DMS79 treated with DMSO at 0.1 percent for 48 hours (cell line): ENCODE results near the gene PIGZ.
"Not testable (repeated sequence)": the region's sequence is repeated elsewhere in the genome, so short reads cannot be mapped to it uniquely, and the experiment has no call there.

ENCODE experiments used
- DNase-seq: peaks from one replicate; lab custom pipeline; 2025; lab: John Stamatoyannopoulos, UW

The PIGZ gene

DNA sequence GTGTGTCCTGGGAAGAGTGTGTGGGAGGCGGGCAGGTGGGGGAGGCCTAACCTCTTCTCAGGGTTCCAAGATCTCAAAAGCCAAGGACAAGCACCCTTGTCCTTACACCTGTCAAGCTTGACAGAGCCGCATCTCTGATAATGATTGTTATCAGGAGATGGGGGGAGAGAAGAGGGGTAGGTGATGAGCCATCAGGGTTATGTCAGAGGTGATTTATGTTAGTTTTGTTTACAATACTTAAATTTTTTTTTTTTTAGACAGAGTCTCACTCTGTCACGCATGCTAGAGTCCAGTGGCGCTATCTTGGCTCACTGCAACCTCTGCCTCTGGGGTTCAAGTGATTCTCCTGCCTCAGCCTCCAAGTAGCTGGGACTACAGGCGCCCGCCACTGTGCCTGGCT is 18.9 kb downstream of the PIGZ start:
- DNase-seq = no peak

DNA sequence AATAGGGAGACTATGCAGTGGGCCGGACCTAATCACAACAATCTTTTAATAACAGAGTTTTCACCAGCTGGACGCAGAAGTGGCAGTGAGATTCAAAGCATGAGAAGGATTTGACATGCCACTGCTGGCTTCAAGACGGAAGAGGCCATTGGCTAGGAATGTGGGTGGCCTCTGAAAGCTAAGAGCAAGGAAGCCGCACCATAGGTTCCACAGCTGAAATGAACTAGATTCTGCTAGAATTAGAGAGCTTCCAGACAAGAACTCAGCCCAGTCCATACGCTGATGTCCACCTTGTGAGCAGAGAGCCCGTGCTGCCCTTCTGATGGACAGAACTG is 19.4 kb downstream of the PIGZ start:
- DNase-seq = no peak

DNA sequence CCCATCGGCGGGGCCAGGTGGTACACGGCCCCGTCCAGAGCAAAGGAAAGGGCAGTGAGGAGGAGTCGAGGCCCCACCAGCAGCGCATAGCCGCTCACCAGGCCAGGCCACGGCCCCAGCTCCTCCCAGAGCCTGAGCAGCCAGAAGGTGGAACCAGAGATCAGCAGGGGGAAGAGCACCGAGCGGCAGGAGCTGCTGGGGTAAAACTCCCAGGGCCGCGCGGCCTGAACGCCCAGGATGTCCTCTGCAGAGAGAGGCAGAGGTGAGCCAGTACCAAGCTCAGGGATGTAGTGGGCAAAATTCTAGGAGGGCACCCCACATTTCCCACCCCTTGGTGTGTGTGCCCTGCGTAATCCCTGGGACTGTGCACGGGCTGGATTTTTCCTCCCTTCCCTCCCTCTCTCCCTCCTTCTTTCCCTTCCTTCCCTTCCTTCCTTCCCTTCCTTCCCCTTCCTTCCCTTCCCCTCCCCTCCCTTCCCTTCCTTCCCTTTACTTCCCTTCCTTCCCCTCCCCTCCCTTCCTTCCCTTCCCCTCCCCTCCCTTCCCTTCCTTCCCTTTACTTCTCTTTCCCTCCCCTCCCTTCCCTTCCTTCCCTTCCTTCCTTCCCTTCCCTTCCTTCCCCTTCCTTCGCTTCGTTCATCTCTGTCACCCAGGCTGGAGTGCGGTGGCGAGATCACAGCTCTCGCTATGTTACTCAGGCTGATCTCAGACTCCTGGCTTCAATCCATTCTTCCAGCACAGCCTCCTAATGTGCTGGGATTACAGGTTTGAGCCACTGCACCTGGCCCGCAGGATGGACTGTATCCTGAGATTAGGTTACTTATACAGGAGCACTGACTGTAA is 20.0 kb downstream of the PIGZ start:
- no peak for DNase-seq

DNA sequence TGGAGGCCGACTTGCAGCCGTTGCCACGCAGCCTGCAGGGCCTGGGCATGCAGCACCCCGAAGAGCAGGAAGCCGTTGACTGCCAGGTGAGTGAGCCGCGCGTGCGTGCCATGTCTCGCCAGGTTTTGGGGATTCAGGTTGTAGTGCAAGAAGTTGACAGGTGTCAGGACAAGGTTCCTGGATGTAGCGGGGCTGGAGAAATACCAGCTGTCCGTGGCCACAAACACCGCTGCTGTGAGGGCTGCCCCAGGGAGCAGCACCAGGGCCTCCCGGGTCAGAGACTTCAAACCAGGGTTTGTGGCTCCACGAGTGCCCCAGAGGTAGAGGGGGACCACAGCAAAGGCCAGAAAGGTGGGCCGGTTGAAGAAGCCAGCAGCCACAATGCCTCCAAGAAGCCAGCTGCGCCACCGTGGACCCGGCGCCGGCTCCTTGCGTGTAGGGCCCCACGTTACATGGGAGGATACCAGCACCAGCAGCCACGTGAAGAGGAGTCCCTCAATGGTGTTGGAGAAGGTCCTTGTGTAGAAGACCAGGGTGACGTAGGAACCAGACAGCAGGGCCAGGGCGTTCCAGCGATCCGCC is 20.7 kb downstream of the PIGZ start:
- DNase-seq = no peak

DNA sequence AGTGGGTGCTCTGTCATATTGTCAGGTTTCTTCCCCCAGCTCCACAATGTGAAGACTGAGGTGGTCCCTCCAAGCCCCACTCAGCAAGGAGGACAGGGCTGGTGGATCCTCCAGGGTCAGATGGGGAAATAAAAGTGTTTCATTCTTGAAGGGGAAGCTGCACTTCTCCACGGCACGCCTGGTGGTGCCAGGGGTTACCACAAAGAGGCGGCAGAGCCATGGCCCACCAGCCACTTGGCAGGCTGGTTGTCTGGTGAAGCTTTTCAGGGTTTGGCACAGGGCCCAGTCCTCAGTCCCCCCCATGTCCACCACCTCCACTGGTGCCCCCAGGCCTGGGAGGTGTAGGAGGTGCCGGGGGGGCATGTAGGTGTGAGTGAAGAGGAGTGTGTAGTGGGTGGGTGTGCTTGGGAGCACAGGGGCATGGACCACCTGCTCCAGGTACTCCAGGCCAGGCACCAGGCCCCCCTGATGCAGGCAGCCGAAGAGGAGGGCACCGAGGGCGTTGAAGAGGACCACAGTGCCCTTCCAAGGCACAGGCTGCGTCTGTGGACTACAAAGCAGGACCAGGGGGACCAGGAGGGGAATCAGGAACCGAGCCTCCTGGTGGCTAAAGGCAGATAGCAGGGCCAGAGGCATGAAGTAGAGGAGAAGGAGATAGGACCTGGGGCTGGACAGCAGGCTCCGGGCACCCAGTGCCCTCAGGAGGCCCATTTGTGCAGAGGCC is 21.3 kb downstream of the PIGZ start:
- DNase-seq = no peak

DNA sequence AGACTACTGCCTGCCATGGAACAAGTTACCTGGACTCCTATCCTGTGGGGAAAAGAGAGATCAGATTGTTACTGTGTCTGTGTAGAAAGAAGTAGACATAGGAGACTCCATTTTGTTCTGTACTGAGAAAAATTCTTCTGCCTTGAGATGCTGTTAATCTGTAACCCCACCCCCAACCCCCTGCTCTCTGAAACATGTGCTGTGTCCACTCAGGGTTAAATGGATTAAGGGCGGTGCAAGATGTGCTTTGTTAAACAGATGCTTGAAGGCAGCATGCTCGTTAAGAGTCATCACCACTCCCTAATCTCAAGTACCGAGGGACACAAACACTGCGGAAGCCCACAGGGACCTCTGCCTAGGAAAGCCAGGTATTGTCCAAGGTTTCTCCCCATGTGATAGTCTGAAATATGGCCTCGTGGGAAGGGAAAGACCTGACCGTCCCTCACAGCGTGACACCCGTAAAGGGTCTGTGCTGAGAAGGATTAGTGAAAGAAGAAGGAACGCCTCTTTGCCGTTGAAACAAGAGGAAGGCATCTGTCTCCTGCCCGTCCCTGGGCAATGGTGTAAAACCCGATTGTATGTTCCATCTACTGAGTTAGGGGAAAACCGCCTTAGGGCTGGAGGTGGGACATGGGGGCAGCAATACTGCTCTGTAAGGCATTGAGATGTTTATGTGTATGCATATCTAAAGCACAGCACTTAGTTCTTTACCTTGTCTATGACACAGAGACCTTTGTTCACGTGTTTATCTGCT is 24.4 kb downstream of the PIGZ start:
- not testable (repeated sequence) for DNase-seq

DNA sequence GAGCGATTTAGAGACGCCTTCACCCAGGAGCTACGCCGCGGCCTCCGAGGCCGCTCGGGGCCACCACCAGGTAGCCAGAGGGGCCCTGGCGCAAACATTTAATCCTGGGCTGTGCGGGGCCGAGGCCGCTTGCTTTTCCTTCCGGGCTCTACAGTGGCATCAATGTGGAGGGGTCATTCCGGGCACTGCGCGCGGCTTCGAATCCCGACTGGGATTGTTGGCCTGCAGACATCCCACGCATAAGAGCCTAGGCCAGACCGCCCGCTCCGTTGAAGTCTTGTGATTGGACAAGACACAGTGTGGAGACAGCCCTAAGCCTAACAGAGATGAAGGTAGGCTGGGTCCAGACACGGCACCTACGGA is 25.7 kb downstream of the PIGZ start:
- DNase-seq = no peak

DNA sequence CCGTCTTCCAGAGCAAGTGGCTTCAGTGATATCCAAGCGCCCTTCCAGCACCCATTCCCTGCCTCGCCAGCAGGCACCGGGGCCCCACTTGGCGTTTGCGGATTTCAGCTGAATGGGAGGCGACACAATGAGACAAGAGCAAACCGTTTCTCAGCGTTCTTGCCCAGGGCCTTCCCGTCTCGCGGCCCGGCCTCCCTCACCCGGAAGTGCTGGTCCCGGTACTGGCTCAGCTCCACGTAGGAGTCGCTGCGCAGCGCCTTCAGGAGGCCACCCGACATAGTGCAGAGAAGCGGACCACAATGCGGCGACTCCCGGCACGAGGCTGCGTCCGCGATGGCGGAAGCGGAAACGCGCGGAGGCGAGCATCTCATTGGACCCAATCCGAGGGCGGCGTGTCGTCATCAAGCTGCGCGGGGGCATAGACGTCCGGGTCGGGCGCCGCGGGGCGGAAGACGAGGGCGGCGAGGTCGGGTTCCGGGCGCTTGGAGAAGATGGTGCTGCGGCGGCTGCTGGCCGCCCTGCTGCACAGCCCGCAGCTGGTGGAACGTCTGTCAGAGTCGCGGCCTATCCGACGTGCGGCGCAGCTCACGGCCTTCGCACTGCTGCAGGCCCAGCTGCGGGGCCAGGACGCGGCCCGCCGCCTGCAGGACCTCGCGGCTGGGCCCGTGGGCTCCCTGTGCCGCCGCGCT is 26.3 kb downstream of the PIGZ start, which contains the start of gene NCBP2:
TSS of gene NCBP2 (minus strand) at position 303 of the 689 bp plus-strand sequence. CDS start at position 278, 25 bp downstream.
- peak; percentile 99 for DNase-seq

DNA sequence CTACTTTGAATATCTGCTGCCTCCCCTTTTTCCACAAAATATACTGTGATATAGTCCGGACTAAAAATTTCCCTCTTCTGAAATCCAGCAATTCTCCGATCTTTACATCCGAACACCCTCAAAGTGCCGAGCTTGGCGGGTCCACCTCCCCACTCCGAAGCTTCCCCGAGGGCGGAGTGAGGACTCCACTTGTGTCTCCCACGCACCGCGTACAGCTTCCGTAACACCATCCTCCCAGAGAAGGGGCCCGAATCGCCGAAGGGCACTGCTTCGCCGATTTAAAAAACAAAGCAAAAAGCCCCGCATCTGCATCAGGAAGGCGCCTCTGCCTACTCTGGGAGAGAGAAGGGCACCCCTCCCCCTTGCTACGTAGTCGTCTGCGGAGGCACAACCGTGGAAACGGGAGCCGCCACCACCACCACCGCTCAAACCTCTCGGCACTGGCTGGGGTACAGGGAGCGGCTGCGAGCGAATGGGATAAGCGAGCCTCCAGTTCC is 26.9 kb downstream of the PIGZ start:
- DNase-seq = peak; percentile 72

DNA sequence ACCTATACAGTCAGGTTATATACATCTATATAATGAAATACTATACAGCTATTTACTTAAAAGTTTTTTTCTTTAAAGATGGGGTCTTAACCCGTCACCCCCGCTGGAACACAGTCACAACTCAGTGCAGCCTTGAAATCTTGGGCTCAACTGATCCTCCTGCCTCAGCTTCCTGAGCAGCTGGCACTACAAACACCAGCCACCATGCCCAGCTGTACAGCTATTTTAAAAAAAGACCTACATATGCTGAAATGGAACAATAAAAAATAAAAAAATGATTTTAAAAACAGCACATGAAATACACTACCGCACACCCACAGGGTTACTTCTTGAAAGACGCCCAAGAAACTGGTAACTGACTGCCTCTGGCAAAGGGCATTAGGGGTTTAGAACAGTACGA is 30.1 kb downstream of the PIGZ start:
- no peak for DNase-seq

DNA sequence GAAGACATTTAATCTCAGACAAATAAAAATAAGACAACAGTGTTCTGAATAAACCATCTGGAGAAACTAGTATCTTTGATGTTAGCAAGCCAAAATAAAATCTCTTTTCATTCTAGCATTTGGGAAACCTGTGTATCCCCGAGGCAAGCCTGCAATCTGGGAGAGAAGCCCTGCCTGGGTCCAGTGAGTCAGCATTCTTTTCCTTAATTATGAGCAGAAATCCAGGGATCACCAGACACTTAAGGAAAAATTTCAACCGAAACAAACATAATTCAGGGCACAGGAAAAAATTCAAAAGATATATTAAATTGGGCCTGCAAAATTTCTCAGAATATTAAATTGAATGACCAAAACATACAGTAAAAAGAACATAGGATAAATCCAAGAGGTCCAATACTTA is 30.5 kb downstream of the PIGZ start:
- DNase-seq = no peak

DNA sequence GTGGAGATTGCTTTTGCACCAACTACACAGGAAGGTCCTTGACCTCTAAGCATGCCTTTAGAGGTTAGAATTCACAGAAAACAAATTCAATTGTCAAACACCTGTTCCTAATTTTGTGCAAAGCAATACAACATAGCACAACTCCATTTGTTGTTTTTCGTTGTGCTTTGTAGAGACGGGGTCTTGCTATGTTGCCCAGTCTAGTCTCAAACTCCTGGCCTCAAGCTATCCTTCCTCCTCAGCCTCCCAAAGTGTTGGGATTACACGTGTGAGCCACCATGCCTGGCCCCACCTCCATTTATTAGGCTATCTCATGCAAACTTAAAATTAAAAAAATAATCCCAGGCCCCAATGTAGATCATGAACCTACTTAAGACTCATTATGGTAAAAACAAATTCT is 32.3 kb downstream of the PIGZ start:
- no peak for DNase-seq

DNA sequence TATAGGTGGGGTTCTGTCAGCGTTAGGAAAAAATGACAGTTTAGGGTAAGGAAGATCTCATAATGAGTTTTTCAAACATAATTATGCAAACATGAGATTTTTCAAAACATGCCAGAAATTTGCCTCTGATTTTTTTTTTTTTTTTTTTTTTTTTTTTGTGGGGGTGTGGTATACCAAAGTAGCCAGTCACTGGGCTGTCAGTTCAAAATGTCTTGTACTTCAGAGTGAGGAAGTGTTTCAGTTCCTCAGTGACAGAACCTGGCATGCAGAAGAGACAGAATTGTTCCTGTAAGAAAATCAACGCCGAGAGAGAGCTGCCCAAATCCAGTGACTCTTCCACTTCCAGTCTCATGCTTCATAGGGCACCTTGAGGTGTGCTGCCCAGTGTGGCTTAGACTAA is 36.0 kb downstream of the PIGZ start:
- no peak for DNase-seq

DNA sequence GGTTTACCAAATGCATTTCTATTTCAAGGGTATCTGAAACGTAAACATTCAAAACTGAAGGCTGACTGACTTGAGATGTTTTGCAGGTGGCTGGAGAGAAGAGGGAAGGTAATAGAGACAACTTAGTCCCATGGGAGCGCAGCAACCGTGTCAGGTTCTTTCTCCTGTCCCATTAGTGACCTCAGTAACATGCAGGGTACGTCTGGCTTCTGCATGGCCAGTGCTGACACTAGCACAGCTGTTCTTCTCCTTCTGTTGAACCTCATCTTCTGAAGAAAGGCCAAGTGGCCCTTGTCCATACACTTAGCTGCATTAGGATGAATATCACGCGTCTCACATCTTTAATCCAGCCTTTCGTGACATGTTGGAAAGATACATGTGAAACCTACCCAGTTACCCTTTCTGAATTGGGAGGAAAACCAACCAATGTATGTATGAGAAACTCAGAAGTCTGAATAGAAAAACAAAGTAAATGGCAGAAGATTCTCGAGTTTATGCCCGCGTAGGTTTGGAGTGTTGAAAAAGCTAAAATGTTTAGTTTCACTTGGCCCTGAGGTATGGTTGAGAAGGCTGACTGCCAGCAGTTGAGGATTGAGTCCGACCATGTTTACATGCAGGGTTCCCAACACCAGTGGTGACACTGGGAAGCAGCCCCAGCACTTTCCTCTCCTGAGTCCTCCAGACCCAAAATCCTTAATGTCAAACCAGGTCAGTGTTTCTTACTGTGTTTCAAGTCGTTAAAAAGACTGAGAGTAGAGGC is 36.6 kb downstream of the PIGZ start:
- no peak for DNase-seq

DNA sequence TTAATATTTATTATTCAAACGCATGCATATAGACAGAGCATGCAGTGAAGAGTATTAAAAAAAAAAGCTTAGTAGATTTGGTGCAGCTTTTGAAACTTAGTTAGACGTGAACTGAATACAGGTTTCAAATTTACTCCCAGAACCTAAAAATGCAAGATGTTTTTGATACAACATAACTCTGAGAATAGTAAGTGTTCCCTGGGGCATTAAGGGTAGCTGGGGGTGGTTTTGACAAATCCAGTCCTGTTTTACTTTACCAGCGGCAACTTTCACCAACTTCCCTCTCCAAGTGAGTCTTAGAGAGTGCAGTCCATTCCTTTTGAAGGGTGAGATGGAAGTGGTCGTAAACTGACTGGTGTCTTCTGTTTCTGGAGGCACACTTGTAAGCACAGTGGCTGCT is 37.5 kb downstream of the PIGZ start:
- DNase-seq = no peak

DNA sequence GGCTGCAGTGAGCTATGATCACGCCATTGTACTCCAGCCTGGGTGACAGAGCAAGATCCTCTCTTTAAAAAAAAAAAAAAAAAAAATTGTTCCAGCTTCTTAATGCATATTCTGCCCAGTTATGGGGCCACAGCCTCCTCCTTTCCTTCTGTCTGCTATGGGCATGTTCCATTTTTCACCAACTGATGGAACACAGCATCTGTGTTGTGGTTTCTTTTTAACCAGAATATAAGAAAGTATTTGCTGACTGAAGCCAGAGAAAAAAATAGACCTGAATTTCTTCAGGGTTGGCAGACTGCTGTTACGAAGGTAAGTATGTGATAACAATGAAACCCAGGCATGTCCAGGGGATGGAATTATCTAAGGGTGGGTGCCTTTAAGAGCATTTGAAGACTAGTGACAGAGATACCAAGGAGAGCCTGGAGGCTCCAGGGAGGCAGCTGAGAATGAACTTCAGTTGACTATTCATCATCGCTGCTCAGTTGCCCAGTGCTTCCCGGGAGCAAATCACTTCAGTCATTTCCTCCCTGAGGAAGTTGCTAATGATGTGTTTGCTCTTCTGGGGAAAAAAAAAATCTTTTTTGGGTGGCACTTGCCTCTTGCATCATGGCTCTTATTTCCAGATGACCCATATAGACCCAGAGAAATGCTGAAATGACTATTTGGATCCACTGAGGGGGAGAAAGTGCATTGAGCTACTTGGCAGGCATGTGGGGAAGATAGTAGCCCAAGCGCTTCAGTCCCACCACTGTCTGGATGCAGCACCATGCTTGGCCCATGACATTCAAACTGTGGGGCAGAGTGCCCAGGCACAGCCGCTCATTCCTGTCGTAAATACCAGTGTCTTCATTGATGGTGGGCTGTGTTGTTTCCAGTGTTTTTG is 40.8 kb downstream of the PIGZ start:
- DNase-seq = no peak

DNA sequence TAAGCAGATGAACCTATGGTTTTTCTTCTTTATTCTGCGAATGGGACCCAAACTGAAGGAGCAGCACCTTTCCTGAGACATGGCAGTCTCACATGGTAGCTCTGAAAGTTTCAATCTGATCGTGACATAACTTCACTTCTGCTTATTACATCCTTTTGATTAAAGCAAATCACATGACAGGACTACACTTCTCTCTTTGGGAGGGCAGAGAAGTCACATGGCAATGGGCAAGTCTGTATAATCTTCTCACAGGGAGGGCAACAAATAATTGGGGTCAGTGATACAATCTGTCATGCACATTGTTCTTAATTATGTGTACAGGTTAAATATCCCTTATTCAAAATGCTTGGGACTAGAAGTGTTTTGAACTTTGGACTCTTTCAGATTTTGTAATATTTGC is 47.9 kb downstream of the PIGZ start:
- DNase-seq = no peak

DNA sequence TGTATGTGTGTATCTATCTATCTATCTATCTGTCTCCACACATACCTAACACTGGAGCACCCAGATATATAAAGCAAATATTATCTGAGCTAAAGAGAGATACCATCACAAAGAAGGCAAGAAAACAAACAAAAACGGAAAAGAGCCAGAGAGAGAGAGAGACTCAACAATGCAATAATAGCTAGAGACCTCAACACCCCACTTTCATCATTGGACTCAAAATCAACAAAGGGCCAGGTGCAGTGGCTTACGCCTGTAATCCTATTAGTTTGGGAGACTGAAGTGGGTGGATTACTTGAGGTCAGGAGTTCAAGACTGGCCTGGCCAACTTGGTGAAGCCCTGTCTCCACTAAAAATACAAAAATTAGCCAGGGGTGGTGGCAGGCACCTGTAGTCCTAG is 49.7 kb downstream of the PIGZ start:
- DNase-seq = no peak

DNA sequence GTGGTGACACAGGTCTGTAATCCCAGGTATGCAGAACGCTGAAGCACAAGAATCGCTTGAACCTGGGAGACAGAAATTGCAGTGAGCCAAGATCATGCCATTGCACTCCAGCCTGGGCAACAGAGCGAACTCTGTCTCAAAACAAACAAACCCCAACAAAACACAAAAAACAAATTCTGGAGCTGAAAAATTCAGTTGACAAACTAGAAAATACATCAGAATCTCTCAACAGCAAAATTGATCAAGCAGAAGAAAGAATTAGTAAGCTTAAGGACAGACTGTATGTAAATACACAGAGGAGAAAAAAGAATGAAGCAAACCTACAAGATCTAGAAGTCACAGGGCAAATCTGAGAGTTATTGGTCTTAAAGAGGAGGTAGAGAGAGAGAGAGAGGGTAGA is 51.6 kb downstream of the PIGZ start:
- no peak for DNase-seq

DNA sequence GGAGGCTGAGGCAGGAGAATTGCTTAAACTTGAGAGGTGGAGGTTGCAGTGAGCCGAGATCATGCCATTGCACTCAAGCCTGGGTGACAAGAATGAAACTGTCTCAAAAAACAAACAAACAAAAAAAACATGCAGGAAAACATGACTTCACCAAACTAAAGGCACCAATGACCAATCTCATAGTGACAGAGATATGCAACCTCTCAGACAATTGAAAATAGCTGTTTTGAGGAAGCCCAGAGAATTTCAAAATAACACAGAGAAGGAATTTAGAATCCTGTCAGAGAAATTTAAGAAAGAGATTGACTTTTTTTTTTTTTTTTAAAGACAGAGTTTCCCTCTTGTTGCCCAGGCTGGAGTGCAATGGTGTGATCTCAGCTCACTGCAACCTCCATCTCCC is 52.4 kb downstream of the PIGZ start:
- no peak for DNase-seq
